Caco-2 (cell line): Measurements from ENCODE around the gene BTBD9. TPM values are rescaled to one million over a fixed set of nuclear protein-coding genes. Genes with fewer than 3 reads are reported as not detected.

ENCODE experiments used
- BruUV-seq: library from RNA; stranded (reverse); fragments of 400-500 nt; replicated peaks from 2 replicates; lab custom pipeline; 2021; lab: Mats Ljungman, UMichigan
- CTCF ChIA-PET: fragments of 300-600 bp; sonication (Branson Sonifier 250); formaldehyde crosslinking; loops from one replicate; lab custom pipeline; 2022; ENCODE audit warnings: antibody characterized with exemption; lab: Charles Lee
- POLR2A ChIA-PET: fragments of 300-600 bp; sonication (Branson Sonifier 250); formaldehyde crosslinking; loops from one replicate; lab custom pipeline; 2022; ENCODE audit warnings: antibody characterized with exemption; lab: Charles Lee
- DNase-seq, 2 experiments: peaks; one replicate each; pipeline versions ENCODE4 v3.0.0 to v3.0.0-alpha.2; 2020 to 2022
- H3K27me3 ChIP-seq: replicated peaks from 2 replicates; pipeline ENCODE4 v1.6.0; 2011; ENCODE audit warnings: low read length; ENCODE audit not compliant: control insufficient read depth, insufficient read depth
- H3K36me3 ChIP-seq: 2 replicates; pipeline ENCODE4 v1.5.1; 2011; ENCODE audit warnings: low read length; ENCODE audit not compliant: control insufficient read depth, insufficient read depth
- H3K4me1 ChIP-seq: fragments of 250-450 bp; sonication (Bioruptor Pico); 2 replicates; pipeline ENCODE4 v1.5.1; 2020; ENCODE audit warnings: mild to moderate bottlenecking
- H3K4me3 ChIP-seq: 2 replicates; pipeline ENCODE4 v1.5.1; 2011; ENCODE audit warnings: low read depth, mild to moderate bottlenecking, control low read depth, low read length
- H3K9me3 ChIP-seq: fragments of 250-450 bp; sonication (Bioruptor Pico); 2 replicates; pipeline ENCODE4 v1.5.1; 2020; ENCODE audit warnings: mild to moderate bottlenecking, moderate library complexity
- H3K27ac Mint-ChIP-seq: one replicate; pipeline ENCODE4 v1.8.0; 2022; ENCODE audit warnings: mixed read lengths; ENCODE audit not compliant: unreplicated experiment
- H3K27me3 Mint-ChIP-seq: one replicate; pipeline ENCODE4 v1.8.0; 2022; ENCODE audit warnings: mixed read lengths; ENCODE audit not compliant: insufficient read depth, unreplicated experiment
- H3K36me3 Mint-ChIP-seq: one replicate; pipeline ENCODE4 v1.8.0; 2022; ENCODE audit warnings: mild to moderate bottlenecking, mixed read lengths; ENCODE audit not compliant: insufficient read depth, unreplicated experiment
- H3K4me1 Mint-ChIP-seq: one replicate; pipeline ENCODE4 v1.8.0; 2022; ENCODE audit warnings: low read depth, mixed read lengths; ENCODE audit not compliant: unreplicated experiment
- H3K4me3 Mint-ChIP-seq: one replicate; pipeline ENCODE4 v1.8.0; 2022; ENCODE audit warnings: mild to moderate bottlenecking, moderate library complexity, mixed read lengths; ENCODE audit not compliant: unreplicated experiment
- H3K9me3 Mint-ChIP-seq: one replicate; pipeline ENCODE4 v1.8.0; 2022; ENCODE audit warnings: mixed read lengths; ENCODE audit not compliant: unreplicated experiment
- intact Hi-C: fragments of 100-400 bp; cut with micrococcal nuclease; formaldehyde crosslinking; loops from one replicate; pipeline ENCODE4 v1.10.0; 2022; ENCODE audit not compliant: unreplicated experiment
- total RNA-seq: library from RNA; stranded (reverse); gene quantifications from 2 replicates; pipeline ENCODE4 v1.2.3, GENCODE V29; 2022
- TF ChIP-seq, protein P1 (sequence below), 2 experiments: fragments of 200-600 bp in 1 of 2; IDR thresholded peaks; 1 replicate in 1 of 2; 2 replicates in 1 of 2; pipeline versions ENCODE4 v1.5.1 to v1.8.0; 2011 to 2022; ENCODE audit warnings: antibody characterized with exemption in 1 of 2, control low read depth in 1 of 2, inconsistent platforms in 1 of 2, low read depth in 1 of 2, low read length in 1 of 2, mild to moderate bottlenecking in 1 of 2, moderate library complexity in 1 of 2; ENCODE audit not compliant: insufficient read depth in 1 of 2, severe bottlenecking in 1 of 2, unreplicated experiment in 1 of 2

Gene BTBD9
- total RNA-seq, 1 experiment from 2014 or later = 19.6 TPM

DNA sequence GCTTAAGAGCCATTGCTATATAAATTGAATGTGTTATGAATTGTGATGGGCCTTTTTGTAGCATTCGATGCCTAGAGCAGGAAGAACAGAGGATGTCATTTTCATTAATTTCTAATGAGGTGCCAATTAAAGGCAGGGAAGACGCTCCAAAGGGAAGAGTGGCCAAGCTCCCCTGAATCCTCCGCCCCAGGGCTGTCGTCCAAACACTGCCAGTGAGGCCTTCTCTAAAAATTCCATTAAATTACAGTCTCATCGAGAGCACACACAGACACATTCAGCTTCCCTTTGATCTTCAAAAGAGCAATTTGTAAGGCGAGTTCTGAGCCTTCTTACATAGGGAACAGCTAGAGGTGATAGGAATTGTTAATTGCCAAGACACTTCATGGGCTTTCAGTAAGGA is 520.2 kb downstream of the BTBD9 start:
- Histone ChIP-seq H3K4me1 (peaks cover 13% of the 10 kb centered on the region; the same call in 1 of the 2 replicates), H3K27me3 (no peaks in the 10 kb centered on the region), H3K36me3 (peaks cover 2% of the 10 kb centered on the region; the same call in 1 of the 2 replicates), H3K4me3 (no peak overlapping the region), H3K9me3 (no peaks in the 10 kb centered on the region)
- POLR2A ChIA-PET = no interaction called here
- no peak overlapping the region for H3K4me3 Mint-ChIP-seq
- H3K36me3 Mint-ChIP-seq = peaks cover 48% of the 10 kb centered on the region
- no TSS peak for BruUV-seq
- intact Hi-C loops = loop anchor here (10.0 kb wide), 1 partner anchor 85 kb away; no protein-coding TSS in a partner anchor
- no peak overlapping the region for H3K27ac Mint-ChIP-seq
- DNase-seq = no peak
- no peaks in the 10 kb centered on the region for H3K9me3 Mint-ChIP-seq
- CTCF ChIA-PET = no interaction called here
- TF ChIP-seq, protein P1, sequence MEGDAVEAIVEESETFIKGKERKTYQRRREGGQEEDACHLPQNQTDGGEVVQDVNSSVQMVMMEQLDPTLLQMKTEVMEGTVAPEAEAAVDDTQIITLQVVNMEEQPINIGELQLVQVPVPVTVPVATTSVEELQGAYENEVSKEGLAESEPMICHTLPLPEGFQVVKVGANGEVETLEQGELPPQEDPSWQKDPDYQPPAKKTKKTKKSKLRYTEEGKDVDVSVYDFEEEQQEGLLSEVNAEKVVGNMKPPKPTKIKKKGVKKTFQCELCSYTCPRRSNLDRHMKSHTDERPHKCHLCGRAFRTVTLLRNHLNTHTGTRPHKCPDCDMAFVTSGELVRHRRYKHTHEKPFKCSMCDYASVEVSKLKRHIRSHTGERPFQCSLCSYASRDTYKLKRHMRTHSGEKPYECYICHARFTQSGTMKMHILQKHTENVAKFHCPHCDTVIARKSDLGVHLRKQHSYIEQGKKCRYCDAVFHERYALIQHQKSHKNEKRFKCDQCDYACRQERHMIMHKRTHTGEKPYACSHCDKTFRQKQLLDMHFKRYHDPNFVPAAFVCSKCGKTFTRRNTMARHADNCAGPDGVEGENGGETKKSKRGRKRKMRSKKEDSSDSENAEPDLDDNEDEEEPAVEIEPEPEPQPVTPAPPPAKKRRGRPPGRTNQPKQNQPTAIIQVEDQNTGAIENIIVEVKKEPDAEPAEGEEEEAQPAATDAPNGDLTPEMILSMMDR (IDR thresholded peaks at IDR 0.05; ENCODE audit: insufficient read depth in 1 of 2, low read depth in 1 of 2, low read length in 1 of 2, severe bottlenecking in 1 of 2, unreplicated experiment in 1 of 2) = no peak
- H3K4me1 Mint-ChIP-seq = peaks cover 11% of the 10 kb centered on the region
- H3K27me3 Mint-ChIP-seq = no peaks in the 10 kb centered on the region

GRCh38 chr6:38118791-38119365 is 520.9 kb downstream of the BTBD9 start:
- Histone ChIP-seq H3K27me3 (no peaks in the 10 kb centered on the region), H3K4me3 (no peak overlapping the region), H3K36me3 (peaks cover 2% of the 10 kb centered on the region; the same call in 1 of the 2 replicates), H3K4me1 (peaks cover 15% of the 10 kb centered on the region; the same call in 1 of the 2 replicates), H3K9me3 (no peaks in the 10 kb centered on the region)
- no TSS peak for BruUV-seq
- Mint-ChIP-seq H3K27ac (no peak overlapping the region), H3K4me3 (no peak overlapping the region), H3K27me3 (no peaks in the 10 kb centered on the region), H3K9me3 (no peaks in the 10 kb centered on the region), H3K4me1 (peaks cover 16% of the 10 kb centered on the region), H3K36me3 (peaks cover 47% of the 10 kb centered on the region)
- ChIA-PET POLR2A (no interaction called here), CTCF (interaction anchor here (0.6 kb wide), 1 partner anchor 328 kb away, joined by 7 read pairs; no protein-coding TSS in a partner anchor)
- intact Hi-C loops = loop anchor here (10.0 kb wide), 1 partner anchor 84 kb away; no protein-coding TSS in a partner anchor
- DNase-seq = no peak
- TF ChIP-seq, protein P1 (IDR thresholded peaks at IDR 0.05; ENCODE audit: insufficient read depth in 1 of 2, low read depth in 1 of 2, low read length in 1 of 2, severe bottlenecking in 1 of 2, unreplicated experiment in 1 of 2) = no peak

Other genes with a start within 250 kb of the BTBD9 start
- 146 and 155 TPM in 2 replicates for gene GLO1, start 63.2 kb upstream of the BTBD9 start, total RNA-seq
- gene DNAH8, start 75.4 kb upstream of the BTBD9 start, total RNA-seq = not detected in 2 replicates